Measurements from ENCODE around the gene SAP30. TPM values are rescaled to one million over a fixed set of nuclear protein-coding genes. Genes with fewer than 3 reads are reported as not detected.

Gene SAP30
- total RNA-seq, 1 donor from 2014 or later, result 11.1 TPM

GRCh38 chr4:173401063-173401462, 30.3 kb downstream of the SAP30 start:
- Histone ChIP-seq H3K27me3 (ENCODE audit: control insufficient read depth, insufficient read depth, low read length) (peaks cover 2% of the 10 kb centered on the region), H3K36me3 (ENCODE audit: control insufficient read depth, insufficient read depth, low read length) (no peaks in the 10 kb centered on the region), H3K4me3 (ENCODE audit: low read depth, low read length) (no peak overlapping the region)
- DNase-seq (ENCODE audit: low read depth) (no peak), FAIRE-seq (no peak)
- no peak for TF ChIP-seq CTCF (IDR thresholded peaks at IDR 0.05; ENCODE audit: insufficient read depth, low read length, severe bottlenecking)

DNA sequence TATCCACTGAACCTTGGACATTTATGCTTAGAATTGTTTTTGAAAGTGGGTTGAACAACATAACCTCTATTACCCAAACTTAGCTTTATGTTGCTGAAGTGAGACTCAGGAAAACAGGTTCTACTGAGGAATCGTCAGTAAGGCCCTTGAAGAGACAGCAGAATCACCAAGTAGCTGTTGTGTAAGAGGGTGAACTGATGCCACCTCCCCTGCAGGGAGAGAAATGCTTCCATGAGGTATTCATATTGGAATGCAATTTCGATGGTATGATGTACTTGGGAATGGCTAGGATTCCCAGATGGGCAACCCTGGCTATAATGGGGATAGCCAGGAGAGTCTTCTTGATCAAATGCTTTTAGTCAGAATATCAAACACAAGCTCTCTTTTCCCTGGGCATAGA, 32.3 kb downstream of the SAP30 start:
- no peak for TF ChIP-seq CTCF (IDR thresholded peaks at IDR 0.05; ENCODE audit: insufficient read depth, low read length, severe bottlenecking)
- H3K4me3 ChIP-seq (ENCODE audit: low read depth, low read length), result no peak overlapping the region
- peak; percentile 46 for DNase-seq (ENCODE audit: low read depth)
- H3K36me3 ChIP-seq (ENCODE audit: control insufficient read depth, insufficient read depth, low read length), result no peaks in the 10 kb centered on the region
- no peak for FAIRE-seq
- peaks cover 2% of the 10 kb centered on the region for H3K27me3 ChIP-seq (ENCODE audit: control insufficient read depth, insufficient read depth, low read length)

DNA sequence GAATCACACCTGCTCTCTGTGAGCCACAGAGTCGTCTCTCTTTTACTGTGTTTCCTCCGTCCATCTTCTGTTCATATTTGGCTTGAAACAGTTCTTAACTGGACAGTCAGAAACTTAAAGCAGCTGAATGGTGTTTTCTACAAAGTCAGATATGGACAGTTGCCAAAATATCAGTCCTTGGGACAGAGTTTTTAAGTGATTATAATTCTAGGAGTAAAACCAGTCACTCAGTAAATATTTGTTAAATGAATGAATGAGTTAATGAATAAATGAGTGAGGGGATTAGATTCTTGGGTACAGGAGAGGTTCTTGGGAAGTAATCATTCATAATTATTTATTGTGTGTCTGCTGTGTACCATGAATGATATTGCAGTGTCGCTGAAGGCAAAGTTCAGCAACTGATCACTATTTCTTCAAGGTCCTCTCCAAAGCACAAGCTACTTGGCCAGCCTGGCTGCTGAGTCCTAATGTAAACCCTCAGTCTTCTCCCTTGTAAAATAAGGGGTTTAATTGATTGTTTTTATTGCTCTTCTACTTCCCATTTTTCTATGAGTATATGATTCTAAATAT, 33.6 kb downstream of the SAP30 start:
- TF ChIP-seq CTCF (IDR thresholded peaks at IDR 0.05; ENCODE audit: insufficient read depth, low read length, severe bottlenecking), result no peak
- Histone ChIP-seq H3K36me3 (ENCODE audit: control insufficient read depth, insufficient read depth, low read length) (no peaks in the 10 kb centered on the region), H3K27me3 (ENCODE audit: control insufficient read depth, insufficient read depth, low read length) (no peaks in the 10 kb centered on the region), H3K4me3 (ENCODE audit: low read depth, low read length) (no peak overlapping the region)
- DNase-seq (ENCODE audit: low read depth) (no peak), FAIRE-seq (no peak)

DNA sequence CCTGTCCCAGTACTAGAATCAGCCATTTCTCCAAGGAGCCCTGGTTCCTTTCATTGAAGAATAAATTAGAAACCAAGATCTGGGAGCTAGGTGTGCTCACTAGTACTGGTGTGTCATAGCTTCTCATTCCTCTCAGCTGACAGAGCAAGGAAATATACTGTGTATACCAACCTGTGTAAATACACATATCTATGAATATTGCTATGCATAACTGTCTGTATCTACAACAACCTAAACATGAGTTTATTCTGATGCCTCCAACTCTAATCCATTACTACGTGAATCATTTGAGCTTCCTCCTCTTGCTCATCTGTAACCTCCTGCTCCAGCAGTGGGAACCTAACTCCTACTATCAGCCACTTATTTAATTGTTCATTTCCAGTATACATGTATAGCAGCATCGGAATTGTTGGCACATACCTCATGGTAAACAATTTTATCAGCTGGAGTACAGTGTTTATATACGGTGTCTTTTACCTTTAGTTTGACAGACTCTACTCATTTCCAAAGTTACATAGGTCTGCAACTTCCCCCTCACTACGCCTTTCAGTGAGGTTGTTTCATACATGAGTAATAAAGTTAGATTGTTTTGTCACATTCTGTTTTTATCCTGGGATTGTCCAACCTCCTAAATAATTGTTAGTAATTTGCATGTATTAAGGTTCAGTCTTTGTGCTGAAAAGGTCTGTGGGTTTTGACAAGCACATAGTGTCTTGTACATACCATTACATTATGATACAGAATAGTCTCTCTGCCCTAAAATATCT, 35.3 kb downstream of the SAP30 start:
- TF ChIP-seq CTCF (IDR thresholded peaks at IDR 0.05; ENCODE audit: insufficient read depth, low read length, severe bottlenecking), result no peak
- H3K36me3 ChIP-seq (ENCODE audit: control insufficient read depth, insufficient read depth, low read length), result no peaks in the 10 kb centered on the region
- no peaks in the 10 kb centered on the region for H3K27me3 ChIP-seq (ENCODE audit: control insufficient read depth, insufficient read depth, low read length)
- DNase-seq (ENCODE audit: low read depth) (peak; percentile 77), FAIRE-seq (no peak)
- no peak overlapping the region for H3K4me3 ChIP-seq (ENCODE audit: low read depth, low read length)

GRCh38 chr4:173410079-173410478, 39.3 kb downstream of the SAP30 start:
- Histone ChIP-seq H3K4me3 (ENCODE audit: low read depth, low read length) (no peak overlapping the region), H3K27me3 (ENCODE audit: control insufficient read depth, insufficient read depth, low read length) (no peaks in the 10 kb centered on the region), H3K36me3 (ENCODE audit: control insufficient read depth, insufficient read depth, low read length) (no peaks in the 10 kb centered on the region)
- peak; percentile 13 for FAIRE-seq
- TF ChIP-seq CTCF (IDR thresholded peaks at IDR 0.05; ENCODE audit: insufficient read depth, low read length, severe bottlenecking), result no peak
- DNase-seq (ENCODE audit: low read depth), result no peak
